ES-I3 (cell line): ENCODE results near the gene RAB6B.

Experiments used
- H3K36me3 ChIP-seq: 2 replicates; pipeline ENCODE4 v1.6.1; 2013; ENCODE audit warnings: mild to moderate bottlenecking, low read length, control low read depth, moderate library complexity; ENCODE audit not compliant: insufficient read depth
- H3K4me1 ChIP-seq: 2 replicates; pipeline ENCODE4 v1.6.1; 2013; ENCODE audit warnings: mild to moderate bottlenecking, control low read depth, low read length; ENCODE audit not compliant: insufficient read depth
- H3K9ac ChIP-seq: 2 replicates; pipeline ENCODE4 v1.6.1; 2013; ENCODE audit warnings: low read depth, mild to moderate bottlenecking, low read length, moderate library complexity
- H3K9me3 ChIP-seq: 2 replicates; pipeline ENCODE4 v1.6.1; 2013; ENCODE audit warnings: mild to moderate bottlenecking, low read length, moderate library complexity; ENCODE audit not compliant: control insufficient read depth, insufficient read depth

Gene RAB6B

GRCh38 chr3:133870822-133871221, 24.9 kb downstream of the RAB6B start:
- H3K36me3 ChIP-seq = no peaks in the 10 kb centered on the region
- H3K4me1 ChIP-seq = no peaks in the 10 kb centered on the region
- H3K9ac ChIP-seq = no peak overlapping the region
- H3K9me3 ChIP-seq = no peaks in the 10 kb centered on the region

- Histone ChIP-seq H3K9ac (no peak overlapping the region), H3K9me3 (no peaks in the 10 kb centered on the region), H3K4me1 (no peaks in the 10 kb centered on the region), H3K36me3 (no peaks in the 10 kb centered on the region)
Measured at GRCh38 chr3:133869586-133869985, 26.1 kb downstream of the RAB6B start.

DNA sequence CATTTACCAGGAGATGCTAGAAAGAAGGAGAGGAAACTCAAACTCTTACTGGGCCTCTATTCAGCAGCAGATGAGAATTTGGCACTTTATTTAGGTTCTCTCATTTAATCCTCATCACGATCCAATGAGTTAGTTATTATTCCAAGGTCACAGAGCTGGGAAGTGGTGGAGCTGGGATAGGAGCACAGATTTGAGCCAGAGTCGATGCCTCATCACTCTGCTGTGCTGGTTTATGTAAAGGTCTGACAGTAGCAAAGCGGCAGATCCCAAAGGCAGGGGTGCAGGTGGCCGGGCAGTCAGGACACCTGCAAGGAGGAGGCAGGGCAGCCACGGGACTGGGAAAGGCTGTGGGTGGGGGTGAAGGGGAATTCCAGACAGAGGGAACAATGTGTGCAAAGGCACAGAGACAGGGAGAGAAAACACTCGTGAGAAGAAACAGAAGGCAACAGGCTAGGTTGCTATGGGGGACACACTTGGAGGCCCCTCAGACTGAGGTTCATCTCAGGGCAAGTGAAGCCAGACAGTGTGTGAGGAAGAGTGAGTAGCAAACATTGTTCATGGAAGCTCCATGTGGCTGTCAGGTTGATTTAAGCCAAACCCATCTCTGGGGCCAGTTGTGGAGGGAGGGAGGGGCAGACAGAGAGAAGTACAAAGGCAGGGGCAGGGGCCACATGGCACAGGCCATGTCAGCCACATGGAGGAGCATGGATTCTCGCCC, 26.8 kb downstream of the RAB6B start:
- Histone ChIP-seq H3K36me3 (no peaks in the 10 kb centered on the region), H3K9me3 (no peaks in the 10 kb centered on the region), H3K4me1 (no peaks in the 10 kb centered on the region), H3K9ac (no peak overlapping the region)

DNA sequence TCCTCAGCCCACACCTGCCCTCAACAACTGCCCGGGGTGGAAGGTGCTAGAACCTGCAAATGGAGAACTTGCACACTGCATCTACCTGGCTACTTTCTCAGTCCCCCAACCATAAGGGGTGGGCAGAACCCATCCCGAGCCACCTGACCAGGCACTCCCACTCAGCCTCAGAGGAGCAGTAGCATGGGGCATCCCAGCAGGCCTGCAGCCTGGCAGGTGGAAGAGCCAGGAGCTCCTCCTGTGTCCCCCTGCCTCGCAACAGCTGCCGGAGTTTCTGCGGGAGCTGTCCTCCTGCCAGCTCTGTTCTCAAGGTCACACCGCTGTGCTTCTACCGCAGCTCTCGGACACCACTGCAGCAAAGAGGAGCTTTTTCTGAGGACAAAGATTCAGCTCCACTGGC, 27.5 kb downstream of the RAB6B start:
- no peaks in the 10 kb centered on the region for H3K36me3 ChIP-seq
- H3K9me3 ChIP-seq = no peaks in the 10 kb centered on the region
- no peak overlapping the region for H3K9ac ChIP-seq
- H3K4me1 ChIP-seq = no peaks in the 10 kb centered on the region

DNA sequence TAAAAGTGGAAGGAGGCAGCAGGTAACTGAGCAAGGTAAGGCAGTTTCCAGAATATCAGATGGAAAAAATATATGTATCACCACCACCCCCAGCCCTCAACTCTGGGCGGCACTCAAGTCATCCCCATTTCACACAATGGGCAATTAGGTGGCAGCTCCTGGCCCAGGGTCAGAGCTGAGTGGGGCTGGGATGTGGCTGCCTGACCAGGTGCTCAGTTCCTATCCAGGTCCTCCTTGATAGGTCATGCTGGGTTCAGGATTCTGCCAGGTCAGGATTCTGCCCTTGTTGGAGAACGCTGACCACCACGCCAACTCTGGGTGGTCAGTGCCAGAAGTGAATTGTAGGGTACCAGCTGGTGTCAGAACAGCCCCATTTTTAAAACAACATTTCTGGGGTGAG, 29.5 kb downstream of the RAB6B start:
- Histone ChIP-seq H3K4me1 (no peaks in the 10 kb centered on the region), H3K9me3 (no peaks in the 10 kb centered on the region), H3K36me3 (no peaks in the 10 kb centered on the region), H3K9ac (no peak overlapping the region)

- no peaks in the 10 kb centered on the region for H3K4me1 ChIP-seq
- H3K36me3 ChIP-seq = no peaks in the 10 kb centered on the region
- no peak overlapping the region for H3K9ac ChIP-seq
- no peaks in the 10 kb centered on the region for H3K9me3 ChIP-seq
Measured at GRCh38 chr3:133865136-133865855, 30.4 kb downstream of the RAB6B start.

- no peaks in the 10 kb centered on the region for H3K9me3 ChIP-seq
- no peaks in the 10 kb centered on the region for H3K4me1 ChIP-seq
- H3K36me3 ChIP-seq = no peaks in the 10 kb centered on the region
- H3K9ac ChIP-seq = no peak overlapping the region
Measured at GRCh38 chr3:133864616-133865015, 31.1 kb downstream of the RAB6B start.

DNA sequence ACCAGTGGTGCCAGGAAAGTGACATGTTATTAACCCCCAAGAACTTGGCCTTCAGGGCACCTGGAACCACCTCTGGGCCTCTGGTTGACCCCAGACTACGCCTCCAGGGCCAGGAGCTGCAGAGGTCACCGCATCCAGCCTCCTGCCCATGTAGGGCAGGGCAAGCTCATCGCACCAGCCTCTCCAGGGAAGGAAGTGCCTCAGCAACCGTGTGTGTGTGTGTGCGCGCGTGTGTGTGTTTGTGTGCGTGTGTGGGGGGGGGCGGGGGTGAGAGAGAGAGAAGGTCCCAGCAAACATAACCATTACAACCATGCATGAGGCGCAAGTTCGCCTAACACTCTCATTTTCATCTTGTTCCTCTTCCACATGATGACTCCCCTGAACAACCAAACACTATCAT, 31.8 kb downstream of the RAB6B start:
- no peaks in the 10 kb centered on the region for H3K9me3 ChIP-seq
- H3K9ac ChIP-seq = no peak overlapping the region
- H3K36me3 ChIP-seq = no peaks in the 10 kb centered on the region
- H3K4me1 ChIP-seq = no peaks in the 10 kb centered on the region

DNA sequence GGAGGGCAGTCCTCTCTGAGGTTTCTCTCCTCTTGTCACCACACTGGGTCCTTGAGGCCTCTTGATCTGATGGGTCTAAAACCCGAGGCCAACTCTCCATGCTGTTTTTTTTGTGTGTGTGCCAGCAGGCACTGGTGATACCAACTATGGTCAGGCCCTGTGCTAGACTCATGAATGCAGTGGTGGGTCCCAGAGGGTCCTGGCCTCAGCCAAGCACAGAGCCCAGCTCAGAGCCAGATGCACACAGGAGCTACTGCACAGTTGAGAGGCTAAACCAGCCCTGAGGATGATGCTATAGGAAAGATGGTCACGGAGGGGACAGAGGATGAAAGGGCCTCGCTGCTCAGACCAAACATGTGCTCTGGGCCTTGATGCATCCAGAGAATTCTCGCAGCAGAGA, 33.5 kb downstream of the RAB6B start:
- Histone ChIP-seq H3K4me1 (no peaks in the 10 kb centered on the region), H3K9ac (no peak overlapping the region), H3K36me3 (no peaks in the 10 kb centered on the region), H3K9me3 (no peaks in the 10 kb centered on the region)

- no peak overlapping the region for H3K9ac ChIP-seq
Measured at GRCh38 chr3:133860519-133860918, 35.2 kb downstream of the RAB6B start.

GRCh38 chr3:133859381-133860234, 36.1 kb downstream of the RAB6B start:
- H3K9ac ChIP-seq = no peak overlapping the region
- no peaks in the 10 kb centered on the region for H3K36me3 ChIP-seq
- peaks cover 10% of the 10 kb centered on the region for H3K4me1 ChIP-seq
- no peaks in the 10 kb centered on the region for H3K9me3 ChIP-seq

More at GRCh38 chr3:133860519-133860918, 35.2 kb downstream of the RAB6B start:
- H3K36me3 ChIP-seq = no peaks in the 10 kb centered on the region
- peaks cover 3% of the 10 kb centered on the region; the same call in 1 of the 2 replicates for H3K4me1 ChIP-seq
- no peaks in the 10 kb centered on the region for H3K9me3 ChIP-seq

DNA sequence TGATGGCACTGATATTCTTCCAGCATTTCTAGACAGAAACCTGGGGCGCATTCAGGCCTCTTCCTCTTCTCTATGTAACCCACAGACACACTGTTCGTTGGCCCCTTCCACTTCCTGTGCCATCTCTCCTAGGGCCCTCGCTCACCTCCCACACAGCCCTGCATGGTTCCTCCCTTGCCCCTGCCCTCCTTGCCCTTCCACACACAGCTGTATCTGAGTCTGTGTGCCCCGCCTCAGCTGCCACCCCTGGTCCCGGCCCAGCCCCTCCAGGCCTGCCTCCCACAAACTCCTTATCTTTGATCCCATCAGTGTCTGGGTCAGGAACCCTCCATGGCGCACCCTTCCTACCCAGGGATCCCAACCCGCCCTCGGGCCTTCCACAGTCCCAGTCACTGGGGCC, 37.9 kb downstream of the RAB6B start:
- H3K36me3 ChIP-seq = no peaks in the 10 kb centered on the region
- H3K4me1 ChIP-seq = peaks cover 13% of the 10 kb centered on the region
- no peak overlapping the region for H3K9ac ChIP-seq
- H3K9me3 ChIP-seq = no peaks in the 10 kb centered on the region

DNA sequence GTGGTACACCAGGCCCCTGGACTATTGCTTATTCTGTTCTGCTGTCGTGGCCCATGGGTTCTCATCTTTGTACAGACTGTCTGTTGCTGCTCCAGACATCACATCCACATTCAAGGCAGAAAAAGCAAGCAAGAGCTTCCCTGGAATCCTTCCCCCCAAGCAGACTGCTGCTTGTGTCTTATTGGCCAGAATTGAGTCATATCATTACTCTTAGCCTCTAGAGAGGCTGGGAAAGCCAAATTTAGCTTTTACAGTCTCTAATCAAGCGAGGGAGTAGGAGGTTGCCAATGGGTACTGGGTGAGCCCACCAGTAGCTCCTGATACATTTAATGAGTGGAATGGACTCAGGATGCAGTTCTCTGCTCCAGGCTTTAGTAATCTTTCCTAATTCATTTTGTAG, 39.4 kb downstream of the RAB6B start:
- Histone ChIP-seq H3K9ac (no peak overlapping the region), H3K9me3 (no peaks in the 10 kb centered on the region), H3K4me1 (peaks cover 13% of the 10 kb centered on the region), H3K36me3 (no peaks in the 10 kb centered on the region)

GRCh38 chr3:133855772-133856171, 39.9 kb downstream of the RAB6B start:
- Histone ChIP-seq H3K36me3 (no peaks in the 10 kb centered on the region), H3K9me3 (no peaks in the 10 kb centered on the region)

More at GRCh38 chr3:133855772-133856171, 39.9 kb downstream of the RAB6B start:
- Histone ChIP-seq H3K4me1 (peaks cover 13% of the 10 kb centered on the region), H3K9ac (no peak overlapping the region)
